Stimulated activated CD4-positive, alpha-beta T cell treated with anti-CD3 and anti-CD28 coated beads, Interleukin-4, amount 100 ng/mL, for 4 hours (primary cell): Measurements from ENCODE around the gene SPAG17.

Source experiments
- DNase-seq, 2 experiments: peaks; one replicate each; pipeline ENCODE4 v3.0.0-alpha.2; 2020

SPAG17 gene

GRCh38 chr1:118185084-118185832 is at the start of gene SPAG17:
Gene SPAG17, minus strand, starts transcription at chr1:118185228. Its CDS starts 71 bp downstream, at chr1:118185157.
- no peak for DNase-seq

GRCh38 chr1:118225471-118225870 is 40.4 kb upstream of the SPAG17 start:
- no peak for DNase-seq

- no peak for DNase-seq
Observed at GRCh38 chr1:118223426-118223825, 38.4 kb upstream of the SPAG17 start.

- no peak for DNase-seq
Observed at GRCh38 chr1:118219438-118219837, 34.4 kb upstream of the SPAG17 start.

- DNase-seq, result no peak
Observed at GRCh38 chr1:118217141-118217838, 32.3 kb upstream of the SPAG17 start.

GRCh38 chr1:118214866-118215265 is 29.8 kb upstream of the SPAG17 start:
- DNase-seq, result no peak

- no peak for DNase-seq
Observed at GRCh38 chr1:118210723-118211110, 25.7 kb upstream of the SPAG17 start.

- DNase-seq, result no peak
Observed at GRCh38 chr1:118210051-118210722, 25.2 kb upstream of the SPAG17 start.

GRCh38 chr1:118209648-118210047 is 24.6 kb upstream of the SPAG17 start:
- no peak for DNase-seq

GRCh38 chr1:118206966-118207365 is 21.9 kb upstream of the SPAG17 start:
- no peak for DNase-seq

GRCh38 chr1:118204648-118205047 is 19.6 kb upstream of the SPAG17 start:
- no peak for DNase-seq

GRCh38 chr1:118204105-118204504 is 19.1 kb upstream of the SPAG17 start:
- no peak for DNase-seq

GRCh38 chr1:118202076-118202608 is 17.1 kb upstream of the SPAG17 start:
- DNase-seq, result no peak

GRCh38 chr1:118201524-118201923 is 16.5 kb upstream of the SPAG17 start:
- no peak for DNase-seq

GRCh38 chr1:118200836-118201235 is 15.8 kb upstream of the SPAG17 start:
- DNase-seq, result no peak

- DNase-seq, result no peak
Observed at GRCh38 chr1:118190561-118190960, 5.5 kb upstream of the SPAG17 start.

- no peak for DNase-seq
Observed at GRCh38 chr1:118189564-118189963, 4.5 kb upstream of the SPAG17 start.

GRCh38 chr1:118188411-118188810 is 3.4 kb upstream of the SPAG17 start:
- DNase-seq, result no peak

- no peak for DNase-seq
Observed at GRCh38 chr1:118186026-118186425, 998 bp upstream of the SPAG17 start.

- DNase-seq, result no peak
Observed at GRCh38 chr1:118184739-118185083, 317 bp downstream of the SPAG17 start.

- no peak for DNase-seq
Observed at GRCh38 chr1:118183586-118183985, 1.4 kb downstream of the SPAG17 start.

GRCh38 chr1:118177998-118178397 is 7.0 kb downstream of the SPAG17 start:
- DNase-seq, result no peak

- DNase-seq, result no peak
Observed at GRCh38 chr1:118169016-118169415, 16.0 kb downstream of the SPAG17 start.

- no peak for DNase-seq
Observed at GRCh38 chr1:118160806-118161205, 24.2 kb downstream of the SPAG17 start.
